Mucosa of descending colon (tissue), 3 donors: Measurements from ENCODE around the gene MCF2L. TPM values are rescaled to one million over a fixed set of nuclear protein-coding genes. Genes with fewer than 3 reads are reported as not detected.

Experiments used
- ATAC-seq: fragments of 200-7000 bp; cut with Tn5 transposase; one replicate; pipeline ENCODE4 v1.9.1; 2020; ENCODE audit warnings: mild to moderate bottlenecking, moderate library complexity
- DNase-seq, 3 donors: peaks; one replicate each; pipeline ENCODE4 v3.0.0-alpha.2; 2020
- H3K36me3 ChIP-seq: fragments of 200-600 bp; one replicate; pipeline ENCODE4 v1.8.0; 2021; ENCODE audit warnings: low read depth, mild to moderate bottlenecking
- H3K4me1 ChIP-seq: fragments of 200-600 bp; one replicate; pipeline ENCODE4 v1.8.0; 2021; ENCODE audit warnings: low read depth, mild to moderate bottlenecking
- H3K4me3 ChIP-seq: fragments of 200-600 bp; one replicate; pipeline ENCODE4 v1.8.0; 2021; ENCODE audit warnings: mild to moderate bottlenecking
- H3K9me3 ChIP-seq: fragments of 200-600 bp; one replicate; pipeline ENCODE4 v1.8.0; 2021; ENCODE audit warnings: mild to moderate bottlenecking
- intact Hi-C, 2 donors: fragments of 100-400 bp; cut with DNase I in 1 of 2; cut with micrococcal nuclease in 1 of 2; formaldehyde crosslinking; loops; one replicate each; pipeline versions ENCODE4 v1.11.0 to v1.11.1; 2022; cut with DNase I, micrococcal nuclease
- total RNA-seq, 3 donors: library from RNA; stranded (reverse); fragmentation: NEBNext Ultra II Directional in 2 of 3; extraction: Animal tissue kit (Norgen Biotek cat#: 25700) in 2 of 3; gene quantifications; one replicate each; pipeline versions ENCODE4 v1.2.1 to v1.2.4, GENCODE V29; 2021 to 2023
- TF ChIP-seq, protein P1 (sequence below): fragments of 200-600 bp; IDR thresholded peaks from one replicate; pipeline ENCODE4 v1.8.0; 2022; ENCODE audit warnings: antibody characterized with exemption, mild to moderate bottlenecking
- donor health status: DM: no; HTN: no; CAD: no; lungs with moderate emphysema.
- donor health status: DM: no; HTN: no; CAD: no.
- donor health status: DM: no; HTN: yes; CAD: no.

The MCF2L gene
- total RNA-seq, 3 donors from 2014 or later: 53.9 to 109 (median 95.4) TPM

DNA sequence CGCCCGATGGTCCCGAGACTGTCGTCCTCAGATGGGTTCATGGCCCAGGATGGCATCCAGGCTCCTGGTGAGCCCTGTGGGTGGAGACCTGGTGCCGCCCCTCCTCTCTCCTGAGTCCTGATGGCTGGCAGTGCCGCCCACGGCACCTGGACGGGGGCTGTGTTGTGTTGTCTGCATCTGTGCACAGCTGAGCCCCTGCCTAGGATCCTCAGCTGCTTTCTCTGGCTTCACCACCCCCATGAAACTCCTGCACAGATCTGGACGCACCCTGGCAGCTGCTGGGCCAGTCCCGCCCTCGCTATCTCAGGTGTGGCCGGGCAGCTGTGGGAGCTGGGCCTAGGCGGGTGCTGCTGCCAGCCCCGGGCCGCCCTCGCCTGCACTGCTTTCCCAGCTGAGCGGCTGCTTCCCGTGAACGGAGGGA lies 27.7 kb downstream of the MCF2L start:
- DNase-seq: peak; percentile 77 to 87 (median 84)
- Histone ChIP-seq H3K9me3 (no peaks in the 10 kb centered on the region), H3K4me1 (peaks cover 45% of the 10 kb centered on the region), H3K4me3 (no peak overlapping the region), H3K36me3 (no peaks in the 10 kb centered on the region)
- peak; percentile 73 for ATAC-seq
- TF ChIP-seq, protein P1, sequence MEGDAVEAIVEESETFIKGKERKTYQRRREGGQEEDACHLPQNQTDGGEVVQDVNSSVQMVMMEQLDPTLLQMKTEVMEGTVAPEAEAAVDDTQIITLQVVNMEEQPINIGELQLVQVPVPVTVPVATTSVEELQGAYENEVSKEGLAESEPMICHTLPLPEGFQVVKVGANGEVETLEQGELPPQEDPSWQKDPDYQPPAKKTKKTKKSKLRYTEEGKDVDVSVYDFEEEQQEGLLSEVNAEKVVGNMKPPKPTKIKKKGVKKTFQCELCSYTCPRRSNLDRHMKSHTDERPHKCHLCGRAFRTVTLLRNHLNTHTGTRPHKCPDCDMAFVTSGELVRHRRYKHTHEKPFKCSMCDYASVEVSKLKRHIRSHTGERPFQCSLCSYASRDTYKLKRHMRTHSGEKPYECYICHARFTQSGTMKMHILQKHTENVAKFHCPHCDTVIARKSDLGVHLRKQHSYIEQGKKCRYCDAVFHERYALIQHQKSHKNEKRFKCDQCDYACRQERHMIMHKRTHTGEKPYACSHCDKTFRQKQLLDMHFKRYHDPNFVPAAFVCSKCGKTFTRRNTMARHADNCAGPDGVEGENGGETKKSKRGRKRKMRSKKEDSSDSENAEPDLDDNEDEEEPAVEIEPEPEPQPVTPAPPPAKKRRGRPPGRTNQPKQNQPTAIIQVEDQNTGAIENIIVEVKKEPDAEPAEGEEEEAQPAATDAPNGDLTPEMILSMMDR: no peak
- intact Hi-C loops: no loop called here

GRCh38 chr13:112997188-112998130 lies 28.4 kb downstream of the MCF2L start:
- TF ChIP-seq, protein P1: no peak
- H3K4me1 ChIP-seq: peaks cover 45% of the 10 kb centered on the region
- H3K9me3 ChIP-seq: no peaks in the 10 kb centered on the region
- no peaks in the 10 kb centered on the region for H3K36me3 ChIP-seq
- intact Hi-C loops: no loop called here
- ATAC-seq: peak; percentile 59
- H3K4me3 ChIP-seq: no peak overlapping the region
- DNase-seq: peak; percentile 81 to 84 (median 81)

DNA sequence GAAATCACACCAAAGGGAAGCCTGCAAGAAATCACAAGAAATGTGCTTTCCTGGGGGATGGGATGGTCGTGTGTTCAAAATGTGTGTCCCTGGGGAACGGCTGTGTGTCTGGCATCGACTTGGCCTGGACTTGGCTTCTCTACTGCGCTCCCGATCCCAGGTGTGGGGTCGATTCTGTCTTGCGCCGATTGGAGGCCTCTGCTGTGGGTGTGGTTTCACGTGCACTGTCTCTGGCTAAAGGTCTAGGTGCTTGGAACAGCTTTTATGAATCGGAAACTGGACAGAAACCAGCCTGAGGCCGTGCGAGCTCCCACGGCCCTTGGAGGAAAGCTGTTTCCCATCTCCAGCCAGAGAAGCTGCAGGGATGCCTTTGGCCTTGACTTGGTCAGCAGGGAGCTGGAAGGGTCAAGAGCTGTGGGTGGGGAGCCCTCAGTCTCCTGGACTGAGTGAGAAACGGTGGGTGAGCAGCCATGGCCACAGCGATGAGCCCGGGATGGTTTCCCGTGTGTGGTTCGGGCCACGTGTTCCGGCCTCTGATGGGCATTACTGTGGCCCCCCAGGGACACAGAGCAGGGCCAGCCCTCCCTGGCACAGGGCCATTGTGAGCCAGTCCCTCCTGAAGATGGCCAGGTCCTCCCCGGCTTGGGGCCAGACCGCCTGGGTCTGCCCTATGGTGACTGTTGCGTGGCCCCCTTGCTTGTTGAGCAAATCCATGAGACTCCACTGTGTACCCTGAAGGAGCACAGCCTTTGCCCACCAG lies 29.7 kb downstream of the MCF2L start:
- Histone ChIP-seq H3K36me3 (no peaks in the 10 kb centered on the region), H3K4me3 (no peak overlapping the region), H3K9me3 (no peaks in the 10 kb centered on the region), H3K4me1 (peaks cover 45% of the 10 kb centered on the region)
- ATAC-seq (peak; percentile 13), DNase-seq (peak in 2 of 3 donors; percentile 57 to 65)
- TF ChIP-seq, protein P1: no peak
- intact Hi-C loops: no loop called here

GRCh38 chr13:112999414-113000177 lies 30.6 kb downstream of the MCF2L start:
- Histone ChIP-seq H3K4me3 (no peak overlapping the region), H3K36me3 (no peaks in the 10 kb centered on the region), H3K9me3 (no peaks in the 10 kb centered on the region), H3K4me1 (peaks cover 40% of the 10 kb centered on the region)
- TF ChIP-seq, protein P1: no peak
- no peak for ATAC-seq
- intact Hi-C loops: no loop called here
- DNase-seq: peak in 1 of 3 donors; percentile 27

DNA sequence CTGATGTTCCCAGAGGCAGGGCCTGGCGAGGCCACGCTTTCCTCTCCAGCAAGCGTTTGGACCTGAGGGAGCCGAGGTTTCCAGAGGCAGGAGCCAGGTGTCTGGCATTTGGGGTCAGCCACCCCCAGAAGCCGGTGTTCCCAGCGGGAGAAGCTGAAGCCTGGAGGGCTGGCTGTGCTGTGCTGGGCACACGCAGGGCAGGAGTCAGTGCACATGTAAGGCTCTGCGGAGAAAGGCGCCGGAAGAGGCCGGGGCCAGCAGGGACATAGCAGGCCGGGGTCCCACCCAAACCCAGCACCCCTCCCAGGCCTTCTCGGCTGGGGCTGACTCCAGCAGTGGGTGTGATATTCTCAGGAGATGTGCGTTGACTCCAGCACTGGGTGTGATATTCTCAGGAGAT lies 31.6 kb downstream of the MCF2L start:
- H3K4me1 ChIP-seq: peaks cover 35% of the 10 kb centered on the region
- no peak for DNase-seq
- intact Hi-C loops: no loop called here
- H3K9me3 ChIP-seq: no peaks in the 10 kb centered on the region
- no peak overlapping the region for H3K4me3 ChIP-seq
- TF ChIP-seq, protein P1: no peak
- no peaks in the 10 kb centered on the region for H3K36me3 ChIP-seq
- no peak for ATAC-seq
